Measurements from ENCODE around the gene PGF. TPM values are rescaled to one million over a fixed set of nuclear protein-coding genes. Genes with fewer than 3 reads are reported as not detected.

Gene PGF
- total and polyA plus RNA-seq, 2 of the 13 experiments (the other 11 are each of a cell fraction or from before 2014, with no cell fraction given), result 10.7 to 27.5 TPM

DNA sequence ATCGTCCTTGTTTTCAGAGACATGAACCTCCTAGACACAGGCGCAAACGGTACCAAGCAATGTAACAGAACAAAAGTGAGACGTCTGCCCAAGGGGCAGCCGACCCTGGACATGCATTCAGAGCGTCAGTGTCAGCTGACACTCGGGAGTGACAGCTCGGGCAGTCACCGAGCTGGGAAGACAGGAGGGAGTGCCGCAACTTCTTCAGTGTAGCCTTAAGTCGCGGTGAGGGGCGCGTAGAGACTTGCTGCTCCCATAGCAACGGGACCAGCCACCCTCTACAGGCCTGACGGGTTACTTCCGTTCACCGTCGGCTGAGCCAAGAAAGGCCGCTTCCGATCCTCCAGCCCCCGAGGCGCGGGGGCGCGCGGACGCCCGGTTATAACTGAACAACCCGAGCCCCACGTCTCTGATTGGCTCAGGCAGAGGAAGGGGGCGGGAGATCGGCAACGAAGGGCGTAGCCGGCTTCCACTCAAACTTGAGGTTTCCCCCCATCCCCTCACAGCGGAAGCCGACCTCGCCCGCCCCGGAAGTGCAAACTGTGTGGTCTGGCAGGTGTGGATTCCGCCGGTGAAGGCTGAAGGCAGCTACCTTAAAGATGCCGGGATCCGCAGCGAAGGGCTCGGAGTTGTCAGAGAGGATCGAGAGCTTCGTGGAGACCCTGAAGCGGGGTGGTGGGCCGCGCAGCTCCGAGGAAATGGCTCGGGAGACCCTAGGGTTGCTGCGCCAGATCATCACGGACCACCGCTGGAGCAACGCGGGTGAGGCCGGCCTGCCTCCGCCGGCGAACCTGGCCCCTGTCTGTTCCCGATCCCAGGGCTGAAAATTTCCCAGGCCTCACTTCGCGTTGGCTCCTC, 47.2 kb upstream of the PGF start, which contains the start of gene EIF2B2 (continued):
- TF ChIP-seq, protein P1, sequence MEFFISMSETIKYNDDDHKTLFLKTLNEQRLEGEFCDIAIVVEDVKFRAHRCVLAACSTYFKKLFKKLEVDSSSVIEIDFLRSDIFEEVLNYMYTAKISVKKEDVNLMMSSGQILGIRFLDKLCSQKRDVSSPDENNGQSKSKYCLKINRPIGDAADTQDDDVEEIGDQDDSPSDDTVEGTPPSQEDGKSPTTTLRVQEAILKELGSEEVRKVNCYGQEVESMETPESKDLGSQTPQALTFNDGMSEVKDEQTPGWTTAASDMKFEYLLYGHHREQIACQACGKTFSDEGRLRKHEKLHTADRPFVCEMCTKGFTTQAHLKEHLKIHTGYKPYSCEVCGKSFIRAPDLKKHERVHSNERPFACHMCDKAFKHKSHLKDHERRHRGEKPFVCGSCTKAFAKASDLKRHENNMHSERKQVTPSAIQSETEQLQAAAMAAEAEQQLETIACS (CRISPR knock-in tag; IDR thresholded peaks at IDR 0.05), result peak; percentile 82
- peak; percentile 94 for TF ChIP-seq KMT2A (CRISPR knock-in tag; IDR thresholded peaks at IDR 0.05)
- peak; percentile 3; the same call in 1 of the 2 replicates for TF ChIP-seq ZNF331 (CRISPR knock-in tag; IDR thresholded peaks at IDR 0.05)
- peak; percentile 76 for TF ChIP-seq RBFOX2 (IDR thresholded peaks at IDR 0.05; ENCODE audit: low read depth, low read length)
- TF ChIP-seq, protein P2, sequence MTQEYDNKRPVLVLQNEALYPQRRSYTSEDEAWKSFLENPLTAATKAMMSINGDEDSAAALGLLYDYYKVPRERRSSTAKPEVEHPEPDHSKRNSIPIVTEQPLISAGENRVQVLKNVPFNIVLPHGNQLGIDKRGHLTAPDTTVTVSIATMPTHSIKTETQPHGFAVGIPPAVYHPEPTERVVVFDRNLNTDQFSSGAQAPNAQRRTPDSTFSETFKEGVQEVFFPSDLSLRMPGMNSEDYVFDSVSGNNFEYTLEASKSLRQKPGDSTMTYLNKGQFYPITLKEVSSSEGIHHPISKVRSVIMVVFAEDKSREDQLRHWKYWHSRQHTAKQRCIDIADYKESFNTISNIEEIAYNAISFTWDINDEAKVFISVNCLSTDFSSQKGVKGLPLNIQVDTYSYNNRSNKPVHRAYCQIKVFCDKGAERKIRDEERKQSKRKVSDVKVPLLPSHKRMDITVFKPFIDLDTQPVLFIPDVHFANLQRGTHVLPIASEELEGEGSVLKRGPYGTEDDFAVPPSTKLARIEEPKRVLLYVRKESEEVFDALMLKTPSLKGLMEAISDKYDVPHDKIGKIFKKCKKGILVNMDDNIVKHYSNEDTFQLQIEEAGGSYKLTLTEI (CRISPR knock-in tag; conservative IDR thresholded peaks at IDR 0.05), result no peak
- peak; percentile 92 for TF ChIP-seq ETV5 (CRISPR knock-in tag; IDR thresholded peaks at IDR 0.05; ENCODE audit: borderline replicate concordance)
- TF ChIP-seq ZNF614 (CRISPR knock-in tag; IDR thresholded peaks at IDR 0.05; ENCODE audit: borderline replicate concordance), result peak; percentile 4; the same call in 1 of the 2 replicates
- no peak for TF ChIP-seq MLLT10 (CRISPR knock-in tag; IDR thresholded peaks at IDR 0.05)
- peak; percentile 70 for TF ChIP-seq RXRA (CRISPR knock-in tag; IDR thresholded peaks at IDR 0.05)
- TF ChIP-seq ZNF530 (CRISPR knock-in tag; IDR thresholded peaks at IDR 0.05; ENCODE audit: low read depth), result 0 out of 2 replicates have a peak, but pooled peaks have one; percentile 65
- peak; percentile 46 for TF ChIP-seq ZNF781 (CRISPR knock-in tag; IDR thresholded peaks at IDR 0.05; ENCODE audit: borderline replicate concordance, not compliant biosample characterization)
- TF ChIP-seq ZSCAN25 (CRISPR knock-in tag; IDR thresholded peaks at IDR 0.05), result no peak
- no peak for TF ChIP-seq ZSCAN22 (CRISPR knock-in tag; IDR thresholded peaks at IDR 0.05)
- TF ChIP-seq ZBTB38 (CRISPR knock-in tag; IDR thresholded peaks at IDR 0.05), result no peak
- TF ChIP-seq ZNF263 (CRISPR knock-in tag; IDR thresholded peaks at IDR 0.05), result peak; percentile 33; the same call in 1 of the 2 replicates
- TF ChIP-seq, protein P3, sequence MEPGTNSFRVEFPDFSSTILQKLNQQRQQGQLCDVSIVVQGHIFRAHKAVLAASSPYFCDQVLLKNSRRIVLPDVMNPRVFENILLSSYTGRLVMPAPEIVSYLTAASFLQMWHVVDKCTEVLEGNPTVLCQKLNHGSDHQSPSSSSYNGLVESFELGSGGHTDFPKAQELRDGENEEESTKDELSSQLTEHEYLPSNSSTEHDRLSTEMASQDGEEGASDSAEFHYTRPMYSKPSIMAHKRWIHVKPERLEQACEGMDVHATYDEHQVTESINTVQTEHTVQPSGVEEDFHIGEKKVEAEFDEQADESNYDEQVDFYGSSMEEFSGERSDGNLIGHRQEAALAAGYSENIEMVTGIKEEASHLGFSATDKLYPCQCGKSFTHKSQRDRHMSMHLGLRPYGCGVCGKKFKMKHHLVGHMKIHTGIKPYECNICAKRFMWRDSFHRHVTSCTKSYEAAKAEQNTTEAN (CRISPR knock-in tag; conservative IDR thresholded peaks at IDR 0.05), result peak; percentile 63; the same call in 1 of the 2 replicates
- TF ChIP-seq ARNTL (CRISPR knock-in tag; IDR thresholded peaks at IDR 0.05), result peak; percentile 21; the same call in 1 of the 2 replicates
- TF ChIP-seq TGIF2 (CRISPR knock-in tag; IDR thresholded peaks at IDR 0.05), result 0 out of 2 replicates have a peak, but pooled peaks have one; percentile 39
- TF ChIP-seq, protein P4, sequence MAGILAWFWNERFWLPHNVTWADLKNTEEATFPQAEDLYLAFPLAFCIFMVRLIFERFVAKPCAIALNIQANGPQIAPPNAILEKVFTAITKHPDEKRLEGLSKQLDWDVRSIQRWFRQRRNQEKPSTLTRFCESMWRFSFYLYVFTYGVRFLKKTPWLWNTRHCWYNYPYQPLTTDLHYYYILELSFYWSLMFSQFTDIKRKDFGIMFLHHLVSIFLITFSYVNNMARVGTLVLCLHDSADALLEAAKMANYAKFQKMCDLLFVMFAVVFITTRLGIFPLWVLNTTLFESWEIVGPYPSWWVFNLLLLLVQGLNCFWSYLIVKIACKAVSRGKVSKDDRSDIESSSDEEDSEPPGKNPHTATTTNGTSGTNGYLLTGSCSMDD (CRISPR knock-in tag; IDR thresholded peaks at IDR 0.05), result 0 out of 2 replicates have a peak, but pooled peaks have one; percentile 41
- no peak for TF ChIP-seq ZNF441 (CRISPR knock-in tag; IDR thresholded peaks at IDR 0.05; ENCODE audit: borderline replicate concordance)
- TF ChIP-seq, protein P5, sequence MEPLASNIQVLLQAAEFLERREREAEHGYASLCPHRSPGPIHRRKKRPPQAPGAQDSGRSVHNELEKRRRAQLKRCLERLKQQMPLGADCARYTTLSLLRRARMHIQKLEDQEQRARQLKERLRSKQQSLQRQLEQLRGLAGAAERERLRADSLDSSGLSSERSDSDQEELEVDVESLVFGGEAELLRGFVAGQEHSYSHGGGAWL (CRISPR knock-in tag; IDR thresholded peaks at IDR 0.05), result 0 out of 2 replicates have a peak, but pooled peaks have one; percentile 9
- peak; percentile 69 for TF ChIP-seq TAF1 (CRISPR knock-in tag; IDR thresholded peaks at IDR 0.05)
- no peak for TF ChIP-seq ZNF225 (CRISPR knock-in tag; IDR thresholded peaks at IDR 0.05)
- no peak for TF ChIP-seq ZNF180 (CRISPR knock-in tag; IDR thresholded peaks at IDR 0.05; ENCODE audit: borderline replicate concordance, low read depth)
